CD4-positive, alpha-beta T cell treated with Interleukin-6 at 100 ng/mL for 8 hours (primary cell): ENCODE data around the gene EVC.
"Not testable (repeated sequence)": the region's sequence is repeated elsewhere in the genome, so short reads cannot be mapped to it uniquely, and the experiment has no call there.

ENCODE experiments used
- DNase-seq: peaks from one replicate; pipeline ENCODE4 v3.0.0-alpha.2; 2020; ENCODE audit warnings: mixed read lengths, low spot score

EVC gene

DNA sequence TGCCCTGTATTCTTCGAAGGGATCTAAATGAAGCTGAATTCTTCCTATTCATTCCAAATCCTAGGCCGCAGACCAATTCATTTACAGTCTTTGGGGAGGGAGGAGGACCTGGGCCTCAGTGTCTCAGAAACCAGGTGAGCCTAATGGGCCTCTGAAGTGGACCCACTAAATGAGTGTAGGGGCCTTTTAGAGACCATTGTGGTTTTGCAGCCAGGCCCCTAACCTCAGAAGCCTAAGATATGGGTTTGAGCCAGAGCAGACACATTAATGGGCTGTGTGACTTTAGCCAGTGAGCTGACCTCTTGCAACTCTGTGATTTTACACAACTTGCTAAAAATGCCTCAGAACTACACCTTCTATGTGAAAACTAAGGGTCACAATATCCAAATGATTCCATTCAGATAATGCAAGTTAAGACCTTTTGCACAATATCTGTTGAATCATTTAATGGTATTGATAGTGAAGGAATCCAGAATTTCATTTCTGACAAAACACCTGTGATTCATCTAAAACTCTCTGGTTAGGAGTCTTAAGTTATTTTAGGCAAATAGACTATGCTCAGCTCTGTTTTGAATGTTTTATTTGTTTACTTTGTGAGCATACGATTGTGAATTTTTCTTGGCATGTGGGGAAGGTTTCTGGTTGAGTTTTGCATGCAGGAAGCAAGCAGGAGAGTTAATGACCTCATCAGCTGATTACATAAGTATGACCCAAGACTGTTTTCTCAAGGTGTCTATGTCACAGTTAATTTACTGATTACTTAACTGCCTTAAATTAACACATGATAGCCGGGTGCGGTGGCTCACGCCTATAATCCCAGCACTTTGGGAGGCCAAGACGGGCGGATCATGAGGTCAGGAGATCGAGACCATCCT, 75.0 kb downstream of the EVC start:
- DNase-seq = no peak

DNA sequence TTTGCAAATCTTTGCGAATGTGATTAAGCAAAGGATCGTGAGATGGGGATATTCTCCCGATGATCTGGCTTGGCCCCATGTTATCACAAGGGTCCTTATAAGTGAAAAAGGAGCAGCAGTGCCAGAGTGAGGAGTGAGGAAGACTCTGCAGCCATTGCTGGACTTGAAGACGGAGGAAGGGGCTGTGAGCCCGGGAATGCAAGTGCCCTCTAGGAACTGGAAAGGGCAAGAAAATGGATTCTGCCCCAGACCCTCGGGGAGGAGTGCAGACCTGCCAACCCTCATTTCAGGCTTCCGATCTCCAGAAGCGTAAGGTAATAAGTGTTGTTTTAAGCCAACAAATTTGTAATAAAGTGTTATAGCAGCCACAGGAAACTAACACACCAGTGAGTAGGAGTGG, 76.3 kb downstream of the EVC start:
- DNase-seq = no peak

DNA sequence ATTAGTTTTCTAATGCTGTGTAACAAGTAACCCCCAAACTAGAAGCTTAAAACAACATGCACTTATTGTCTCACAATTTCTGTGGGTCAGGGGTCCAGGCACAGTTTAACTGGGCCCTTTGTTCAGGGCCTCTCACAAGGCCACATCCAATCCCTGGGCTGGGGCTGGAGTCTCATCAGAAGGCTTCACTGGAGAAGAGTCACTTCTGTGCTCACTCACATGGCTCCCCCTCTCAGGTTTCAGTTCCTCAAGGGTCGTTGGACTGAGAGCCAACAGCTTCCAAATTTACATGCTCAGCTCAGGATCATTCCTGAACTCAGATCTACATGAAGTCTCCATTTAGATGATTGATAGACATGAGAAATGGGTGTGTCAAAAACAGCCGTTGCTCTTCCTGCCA, 77.1 kb downstream of the EVC start:
- no peak for DNase-seq

DNA sequence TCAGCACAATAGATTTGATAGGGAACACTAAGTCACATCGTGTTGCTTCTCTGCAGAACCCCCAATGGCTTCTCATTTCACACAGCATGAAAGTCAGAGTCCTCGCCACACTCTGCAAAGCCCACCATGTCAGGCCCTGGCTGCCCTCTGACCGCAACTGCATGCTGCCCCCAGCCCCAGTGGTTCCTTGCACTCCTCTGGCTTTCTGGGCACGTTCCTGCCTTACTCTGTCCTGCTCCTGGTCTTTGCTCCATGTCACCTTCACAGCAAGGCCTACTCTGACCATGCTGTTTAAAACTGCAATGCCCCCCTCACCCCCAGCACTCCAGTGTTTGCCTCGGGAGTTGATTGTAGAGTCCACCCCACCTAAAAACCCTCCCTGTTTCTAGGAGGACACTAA, 78.1 kb downstream of the EVC start:
- DNase-seq = no peak

DNA sequence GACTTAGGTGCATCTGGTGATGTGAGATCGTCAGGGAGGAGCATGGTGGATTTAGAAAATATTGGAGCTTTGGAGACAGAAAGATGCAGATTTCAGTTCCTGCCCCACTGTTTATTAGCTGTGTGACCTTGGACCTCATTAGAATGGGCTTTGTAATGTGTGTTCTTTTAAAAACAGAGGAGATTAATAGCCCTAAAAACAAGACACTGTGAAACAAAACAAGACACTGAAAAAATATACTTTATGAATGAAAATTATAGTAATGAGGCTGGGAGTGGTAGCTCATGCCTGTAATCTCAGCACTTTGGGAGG, 79.5 kb downstream of the EVC start:
- no peak for DNase-seq

DNA sequence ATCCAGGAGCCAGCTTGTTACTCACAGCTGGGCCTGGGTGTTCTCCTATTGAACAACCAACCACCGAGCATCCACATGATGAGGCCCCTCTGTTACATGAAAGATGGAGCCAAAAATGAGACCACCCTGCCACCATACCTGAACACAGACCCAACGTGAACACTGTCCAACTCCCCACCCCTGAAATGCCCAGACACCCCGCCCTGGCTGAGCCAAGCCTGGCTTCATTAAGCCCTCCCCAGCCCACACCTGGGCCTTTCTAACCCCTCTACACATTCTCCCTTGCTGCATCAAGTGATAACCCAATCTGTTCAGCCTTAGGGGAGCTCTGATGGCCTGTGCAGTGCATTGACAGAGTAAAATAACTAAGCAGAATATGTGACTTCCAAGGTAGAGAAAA, 80.7 kb downstream of the EVC start:
- DNase-seq = no peak

DNA sequence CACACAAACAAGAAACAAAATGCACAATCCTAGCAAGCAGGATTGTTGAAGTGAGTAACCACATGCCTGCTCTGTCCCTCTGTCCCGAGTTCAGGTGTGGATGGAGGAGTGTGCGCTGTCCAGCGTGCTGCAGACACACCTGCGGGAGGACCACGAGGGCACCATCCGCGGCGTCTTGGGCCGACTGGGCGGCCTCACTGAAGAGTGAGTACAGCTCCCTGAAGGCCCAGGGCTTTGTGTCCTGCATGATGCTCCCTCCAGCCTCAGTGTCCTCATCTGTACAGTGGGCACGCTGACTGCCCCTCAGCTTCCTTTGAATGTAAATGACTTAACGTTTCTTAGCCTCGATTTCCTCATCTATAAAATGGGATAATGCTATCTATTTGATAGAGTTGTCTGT, 82.5 kb downstream of the EVC start:
- DNase-seq = no peak

DNA sequence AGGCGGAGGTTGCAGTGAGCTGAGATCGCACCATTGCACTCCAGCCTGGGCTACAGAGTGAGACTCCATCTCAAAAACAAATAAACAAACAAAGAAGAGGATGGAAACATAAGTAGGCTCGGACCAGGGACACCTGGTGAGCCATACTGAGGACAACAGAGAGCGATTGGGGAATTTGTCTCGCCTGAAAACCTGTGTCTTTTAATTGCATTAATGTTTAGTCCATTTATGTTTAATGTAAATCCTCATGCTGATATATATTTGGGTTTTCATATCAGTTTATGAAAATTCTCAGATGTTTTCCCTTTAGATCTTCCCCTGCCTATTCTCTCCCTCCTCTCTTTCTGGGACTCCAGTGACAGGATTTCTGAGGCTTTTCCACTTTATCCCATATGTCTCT, 84.6 kb downstream of the EVC start:
- DNase-seq = no peak

DNA sequence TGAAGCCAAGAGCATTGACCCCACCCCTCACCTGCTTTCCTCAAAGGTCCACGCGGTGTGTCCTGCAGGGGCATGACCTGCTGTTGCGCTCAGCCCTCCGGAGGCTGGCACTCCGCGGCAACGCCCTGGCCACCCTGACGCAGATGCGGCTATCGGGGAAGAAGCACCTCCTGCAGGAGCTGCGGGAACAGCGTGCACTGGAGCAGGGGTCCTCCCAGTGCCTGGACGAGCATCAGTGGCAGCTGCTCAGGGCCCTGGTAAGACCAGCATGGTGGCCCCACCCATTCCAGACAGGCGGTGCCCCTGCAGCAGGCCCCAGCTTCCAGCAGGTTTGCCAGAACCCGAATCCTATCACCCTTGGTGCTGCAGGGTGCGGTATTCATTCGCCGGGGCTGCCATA, 86.0 kb downstream of the EVC start:
- no peak for DNase-seq

DNA sequence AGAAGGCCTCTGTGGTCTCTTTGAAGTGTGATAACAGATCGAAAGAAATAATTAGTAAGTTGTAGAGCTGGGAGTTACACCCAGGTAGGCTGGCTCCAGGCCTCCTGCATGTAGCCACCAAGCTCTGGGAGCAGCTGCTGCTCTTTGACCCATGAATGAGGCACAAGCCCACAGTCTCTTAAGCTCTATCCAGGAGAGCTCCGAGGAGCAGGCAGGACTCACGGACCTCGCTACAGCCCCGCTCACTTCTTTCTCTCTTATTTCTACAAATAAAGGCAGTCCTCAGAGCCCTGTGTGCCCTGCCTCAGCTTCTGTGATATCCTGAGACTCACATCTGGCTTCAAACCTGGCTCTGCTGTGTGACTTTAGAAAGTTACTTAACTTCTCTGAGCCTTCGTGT, 86.9 kb downstream of the EVC start:
- DNase-seq = no peak

DNA sequence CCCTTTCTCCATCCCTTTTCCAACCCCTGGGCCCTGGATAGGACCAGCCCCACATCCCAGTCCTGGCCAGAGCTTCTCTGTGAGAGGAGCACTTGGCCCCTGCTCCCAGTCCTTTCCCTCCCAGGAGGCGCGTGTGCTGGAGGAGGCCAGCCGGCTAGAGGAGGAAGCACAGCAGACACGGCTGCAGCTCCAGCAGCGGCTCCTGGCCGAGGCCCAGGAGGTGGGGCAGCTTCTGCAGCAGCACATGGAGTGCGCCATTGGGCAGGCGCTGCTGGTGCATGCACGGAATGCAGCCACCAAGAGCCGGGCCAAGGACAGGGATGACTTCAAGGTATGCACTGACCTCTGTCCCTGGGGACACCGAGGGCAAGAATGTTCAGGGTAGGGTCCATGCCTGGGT, 87.5 kb downstream of the EVC start:
- DNase-seq = no peak

DNA sequence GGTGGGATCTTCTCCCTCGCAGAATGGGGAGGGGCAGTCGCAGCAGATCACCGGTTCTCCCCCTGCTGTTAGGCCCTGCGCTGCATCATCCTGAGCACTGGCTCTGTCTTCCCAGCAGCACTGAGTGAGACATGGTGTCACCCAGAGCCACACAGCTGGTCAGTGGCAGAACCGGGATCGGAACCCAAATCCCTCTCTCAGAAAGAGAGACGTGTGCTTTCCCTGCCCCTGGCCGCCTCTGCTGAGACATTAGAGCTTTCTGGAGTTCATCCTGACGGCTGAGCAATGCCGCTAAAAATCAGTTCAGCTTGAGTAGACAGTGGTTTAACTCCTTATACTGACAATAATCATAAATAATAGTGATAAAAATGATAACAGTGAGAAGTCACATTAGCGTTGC, 87.9 kb downstream of the EVC start:
- DNase-seq = no peak

DNA sequence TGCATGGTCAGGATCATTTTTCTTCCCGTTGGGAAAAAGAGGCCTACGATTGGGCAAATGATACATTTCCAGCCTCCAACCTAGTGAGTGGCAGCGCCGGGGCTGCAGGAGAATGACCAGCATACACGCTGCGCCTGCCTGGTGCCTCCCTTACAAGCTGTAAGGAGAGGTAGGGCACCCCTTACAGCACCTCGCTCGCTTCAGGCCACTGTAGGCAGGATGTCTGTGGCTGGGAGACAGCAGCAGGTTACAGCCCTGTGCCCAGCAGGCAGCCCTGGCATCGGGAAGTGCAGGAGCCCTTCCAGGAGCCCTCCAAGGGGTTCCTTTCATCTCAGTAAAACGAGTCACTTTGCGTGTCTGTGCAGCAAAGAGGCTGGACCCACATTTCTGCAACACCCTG, 88.4 kb downstream of the EVC start:
- DNase-seq = no peak

DNA sequence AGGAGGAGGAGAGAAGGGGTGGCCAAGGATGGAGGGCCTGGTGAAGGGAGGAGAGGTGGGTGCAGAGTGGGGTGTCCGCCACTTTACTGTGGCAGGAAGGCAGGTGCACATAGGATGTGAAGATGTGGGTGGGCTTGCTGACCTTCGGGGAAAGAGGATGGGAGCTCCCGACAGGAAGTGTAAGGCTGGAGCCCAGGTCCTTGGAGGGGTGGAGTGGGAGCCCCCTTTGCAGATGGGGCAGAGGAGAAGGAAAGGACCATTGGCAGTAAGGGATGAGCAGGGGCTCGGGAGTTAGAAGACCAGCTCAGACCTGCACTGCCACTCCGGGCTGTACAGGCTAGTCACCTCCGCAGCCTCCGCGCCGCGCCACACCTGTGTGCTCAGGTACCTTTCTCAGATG, 89.5 kb downstream of the EVC start:
- DNase-seq = no peak

DNA sequence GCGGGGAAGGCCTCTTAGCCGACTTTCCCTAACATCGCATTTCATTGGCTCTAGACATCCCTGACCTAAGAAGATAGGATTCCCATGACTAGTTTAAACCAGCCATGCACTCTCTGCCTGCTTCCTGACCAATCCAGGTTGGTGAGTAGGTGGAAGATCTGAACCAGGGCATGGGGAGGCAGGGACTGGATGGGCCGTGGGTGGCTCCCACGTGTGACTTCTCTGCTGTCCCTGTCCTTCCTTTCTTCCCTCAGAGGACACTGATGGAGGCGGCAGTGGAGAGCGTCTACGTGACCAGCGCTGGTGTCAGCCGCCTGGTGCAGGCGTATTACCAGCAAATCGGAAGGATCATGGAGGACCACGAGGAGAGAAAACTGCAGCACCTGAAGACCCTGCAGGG, 90.7 kb downstream of the EVC start:
- DNase-seq = no peak

DNA sequence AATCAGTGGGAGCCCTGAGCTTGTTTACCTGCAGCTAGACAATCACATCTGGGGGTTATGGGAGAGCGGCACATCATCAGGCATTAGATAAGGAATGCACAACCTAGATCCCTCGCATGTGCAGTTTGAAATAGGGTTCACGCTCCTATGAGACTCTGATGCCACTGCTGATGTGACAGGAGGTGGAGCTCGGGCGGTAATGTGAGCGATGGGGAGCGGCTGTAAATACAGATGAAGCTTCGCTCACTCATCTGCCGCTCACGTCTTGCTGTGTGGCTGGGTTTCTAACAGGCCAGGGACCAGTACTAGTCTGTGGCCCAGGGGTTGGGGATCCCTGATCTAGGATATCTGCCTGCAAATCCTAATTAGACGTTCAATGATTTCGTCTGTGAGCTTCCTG, 91.6 kb downstream of the EVC start:
- no peak for DNase-seq

DNA sequence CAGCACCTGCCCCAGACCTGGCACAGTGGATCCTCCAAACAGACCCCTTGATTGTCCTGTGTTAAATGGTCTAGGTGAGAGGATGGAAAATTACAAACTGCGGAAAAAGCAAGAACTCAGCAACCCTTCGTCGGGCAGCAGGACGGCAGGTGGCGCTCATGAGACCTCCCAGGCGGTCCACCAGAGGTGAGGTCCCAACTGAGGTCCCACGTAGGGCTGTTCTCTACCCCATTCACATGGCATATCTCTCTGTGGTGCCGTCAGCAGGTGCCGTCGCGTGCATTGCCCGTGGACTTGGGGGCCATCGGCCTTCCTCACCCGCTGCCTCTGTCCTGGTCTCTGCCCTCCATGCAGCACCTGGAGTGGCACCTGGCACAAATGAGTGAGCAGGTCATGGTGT, 93.7 kb downstream of the EVC start:
- DNase-seq = no peak

DNA sequence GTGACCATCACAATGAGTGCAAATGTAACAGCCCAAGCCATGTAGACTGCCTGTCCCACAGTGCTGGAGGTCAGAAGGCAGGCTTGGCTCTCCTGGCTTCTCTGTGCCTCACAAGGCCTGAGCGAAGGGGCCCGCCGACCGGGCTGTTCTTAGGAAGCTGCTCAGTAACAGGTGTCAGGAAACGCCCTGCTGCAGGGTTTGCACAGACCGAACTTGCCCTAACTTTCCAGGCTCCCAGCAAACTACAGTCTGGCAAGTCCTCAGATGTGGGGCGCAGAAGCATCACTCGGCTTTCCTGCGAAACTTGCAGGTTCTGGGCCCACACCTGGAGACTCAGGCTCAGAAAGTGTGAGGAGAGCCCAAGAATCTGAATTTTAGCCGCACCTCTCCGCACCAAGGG, 94.3 kb downstream of the EVC start:
- no peak for DNase-seq

DNA sequence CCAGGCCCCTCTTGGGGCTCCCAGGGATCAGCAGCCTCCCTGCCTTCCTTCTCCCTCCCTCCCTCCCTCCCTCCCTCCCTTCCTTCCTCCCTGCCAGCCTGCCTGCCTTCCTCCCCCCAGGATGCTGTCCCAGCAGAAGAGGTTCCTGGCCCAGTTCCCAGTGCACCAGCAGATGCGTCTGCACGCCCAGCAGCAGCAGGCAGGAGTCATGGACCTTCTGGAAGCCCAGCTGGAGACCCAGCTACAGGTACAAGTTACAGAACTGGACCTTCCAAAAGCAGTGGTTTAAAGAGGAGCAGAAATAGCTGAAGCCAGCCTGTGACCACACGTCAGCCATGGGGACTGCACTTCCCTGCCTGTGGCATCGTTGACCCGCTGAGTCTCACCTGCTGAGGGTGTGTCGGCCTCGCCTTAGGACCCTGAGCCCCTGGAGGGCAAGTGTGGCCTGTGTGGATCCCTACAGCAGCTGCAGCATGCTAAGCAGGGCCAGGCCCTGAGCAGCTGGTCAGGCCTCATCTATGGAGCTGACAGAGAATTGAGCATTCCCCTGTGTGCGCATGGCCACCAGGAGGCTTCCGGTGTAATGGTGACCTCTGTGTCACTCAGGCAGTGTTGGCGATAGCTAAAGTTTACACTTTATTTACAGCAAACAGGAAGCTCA, 97.2 kb downstream of the EVC start:
- no peak for DNase-seq

DNA sequence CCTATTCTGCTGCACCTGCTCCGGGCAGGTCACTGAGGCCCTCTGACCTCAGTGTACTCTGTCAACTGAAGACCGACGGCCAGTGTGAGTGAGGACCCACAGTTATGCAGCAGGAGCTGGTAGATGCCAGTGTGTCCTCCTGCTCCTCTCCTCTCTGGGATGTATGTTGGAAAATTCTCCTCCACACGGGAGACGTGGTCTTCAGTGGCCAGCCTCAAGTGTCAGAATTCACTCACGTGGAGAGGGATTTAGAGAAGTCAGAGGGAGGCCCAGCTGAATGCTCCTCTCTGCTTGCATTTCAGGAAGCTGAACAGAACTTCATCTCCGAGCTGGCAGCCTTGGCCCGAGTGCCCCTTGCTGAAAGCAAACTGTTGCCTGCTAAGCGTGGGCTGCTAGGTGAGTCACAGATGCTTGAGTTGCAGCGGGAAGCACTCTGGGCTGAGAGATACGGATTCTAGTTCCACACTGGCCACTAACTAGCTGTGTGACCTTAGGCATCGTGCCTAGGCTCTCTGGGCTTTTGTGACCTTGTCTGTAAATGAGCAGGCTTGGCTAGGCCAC, 98.3 kb downstream of the EVC start:
- DNase-seq = no peak

DNA sequence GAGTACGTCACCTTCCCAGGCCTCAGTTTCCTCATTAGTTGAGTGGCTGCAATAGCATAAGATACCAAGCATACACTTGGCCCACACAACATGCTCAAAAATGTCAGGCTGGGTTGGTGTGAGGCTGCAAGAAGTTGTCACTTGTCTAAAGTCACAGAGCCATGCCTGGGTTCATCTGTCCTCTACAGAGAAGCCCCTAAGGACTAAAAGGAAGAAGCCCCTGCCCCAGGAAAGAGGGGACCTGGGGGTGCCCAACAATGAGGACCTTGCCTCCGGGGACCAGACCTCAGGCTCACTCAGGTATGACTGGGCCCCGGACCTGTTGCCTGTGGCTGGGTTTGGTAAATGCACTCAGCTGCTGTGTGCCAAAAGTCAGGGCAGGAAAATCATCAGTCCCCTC, 99.2 kb downstream of the EVC start:
- no peak for DNase-seq

DNA sequence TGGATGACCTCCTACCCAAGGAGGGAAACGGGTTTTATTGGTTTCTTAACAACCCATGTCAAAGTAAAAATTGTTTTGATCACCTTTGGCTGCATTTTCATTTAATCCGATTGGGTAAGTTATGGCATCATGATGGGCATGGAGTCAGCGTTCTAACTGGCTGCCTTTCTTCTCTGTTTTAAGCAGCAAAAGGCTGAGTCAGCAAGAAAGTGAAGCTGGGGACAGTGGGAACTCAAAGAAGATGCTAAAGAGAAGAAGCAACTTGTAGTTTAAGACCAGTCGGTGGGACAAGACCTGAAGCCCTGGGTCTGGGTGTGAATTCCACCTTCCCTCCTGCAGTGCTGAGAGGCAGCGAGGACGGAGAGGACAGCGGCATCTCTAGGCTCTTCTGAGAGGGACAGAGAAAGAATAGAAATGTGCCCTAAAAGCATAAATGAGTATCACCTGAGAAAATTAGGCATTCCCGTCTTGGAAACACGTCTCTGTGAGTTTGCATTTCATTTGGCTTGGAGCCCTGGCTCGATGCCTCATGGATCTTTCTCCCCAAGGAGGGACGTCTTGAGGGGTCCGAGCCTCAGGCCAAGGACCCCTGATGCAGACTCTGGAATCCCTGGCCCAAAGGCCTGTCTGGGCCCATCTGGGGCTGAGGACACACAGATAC, 99.9 kb downstream of the EVC start:
- no peak for DNase-seq

DNA sequence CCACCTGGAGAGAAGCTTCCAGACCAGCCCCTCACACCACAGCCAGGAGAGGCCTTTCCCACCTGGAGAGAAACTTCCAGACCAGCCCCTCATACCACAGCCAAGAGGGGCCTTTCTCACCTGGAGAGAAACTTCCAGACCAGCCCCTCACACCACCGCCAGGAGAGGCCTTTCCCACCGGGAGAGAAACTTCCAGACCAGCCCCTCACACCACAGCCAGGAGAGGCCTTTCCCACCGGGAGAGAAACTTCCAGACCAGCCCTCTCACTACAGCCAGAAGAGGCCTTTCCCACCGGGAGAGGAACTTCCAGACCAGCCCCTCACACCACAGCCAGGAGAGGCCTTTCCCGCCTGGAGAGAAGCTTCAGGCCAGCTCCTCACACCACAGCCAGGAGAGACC, 101.1 kb downstream of the EVC start:
- not testable (repeated sequence) for DNase-seq
